ENCODE measurements around the gene MYH11. TPM values are rescaled to one million over a fixed set of nuclear protein-coding genes. Genes with fewer than 3 reads are reported as not detected.

Gene MYH11
- total and polyA plus RNA-seq, 10 of the 15 experiments (the other 5 are each of a cell fraction or from before 2014, with no cell fraction given) = 0.01 to 1.9 (median 0.13) TPM; not detected in 1

GRCh38 chr16:15788846-15789239 lies 68.0 kb downstream of the MYH11 start (continued):
- no peak for TF ChIP-seq PRDM15 (CRISPR knock-in tag; IDR thresholded peaks at IDR 0.05)
- TF ChIP-seq PAX5 (IDR thresholded peaks at IDR 0.05; ENCODE audit: borderline replicate concordance, low read depth, low read length) = no peak
- no peak for TF ChIP-seq NFYA (IDR thresholded peaks at IDR 0.05; ENCODE audit: borderline replicate concordance, low read depth, low read length)
- TF ChIP-seq MEF2A (IDR thresholded peaks at IDR 0.05; ENCODE audit: insufficient read depth, low read depth, low read length) = no peak
- TF ChIP-seq NBN (IDR thresholded peaks at IDR 0.05) = no peak
- TF ChIP-seq JUND (IDR thresholded peaks at IDR 0.05; ENCODE audit: low read depth, low read length) = no peak

- Histone ChIP-seq H3K4me3 (no peak overlapping the region), H3K4me2 (ENCODE audit: control insufficient read depth, insufficient read depth) (no peak overlapping the region), H3K4me1 (ENCODE audit: control insufficient read depth, insufficient read depth, low read length) (no peaks in the 10 kb centered on the region), H3K36me3 (ENCODE audit: control insufficient read depth in 2 of 2, insufficient read depth in 2 of 2, low read length in 1 of 2) (no peaks in the 10 kb centered on the region), H3K79me2 (ENCODE audit: control insufficient read depth, insufficient read depth, low read length) (no peaks in the 10 kb centered on the region), H3K9me3 (replicated peaks; ENCODE audit: control insufficient read depth, insufficient read depth, low read length) (no peaks in the 10 kb centered on the region), H3K27ac (ENCODE audit: control insufficient read depth, insufficient read depth) (no peak overlapping the region), H2AFZ (ENCODE audit: control insufficient read depth, low read depth, low read length) (no peak overlapping the region), H3K27me3 (replicated peaks in 1 of 2; ENCODE audit: control insufficient read depth in 2 of 2, insufficient read depth in 2 of 2, low read length in 1 of 2) (no peaks in the 10 kb centered on the region), H4K20me1 (ENCODE audit: control insufficient read depth, insufficient read depth) (no peaks in the 10 kb centered on the region), H3K9ac (ENCODE audit: control insufficient read depth, insufficient read depth, low read length) (no peak overlapping the region)
- RAD21 ChIA-PET (ENCODE audit: unreplicated experiment) = no interaction called here
- POLR2A ChIA-PET = interaction anchor here (0.6 kb wide), 1 partner anchor 34 kb away, joined by 4 read pairs; no protein-coding TSS in a partner anchor
- intact Hi-C loops (cut with micrococcal nuclease; ENCODE audit: unreplicated experiment) (no loop called here), in situ Hi-C loops (cut with MboI) (no loop called here)
- BruUV-seq (replicated peaks) = no TSS peak
- SMC1A ChIA-PET (ENCODE audit: uncharacterized antibody, unreplicated experiment) = interaction anchor here (0.6 kb wide), 1 partner anchor 73 kb away, joined by 3 read pairs; no protein-coding TSS in a partner anchor
- WGBS (ENCODE audit: insufficient coverage, insufficient replicate concordance, low lambda C conversion rate, missing lambda C conversion rate) = 30% methylated on average over 11 of the region's 11 CpGs
- no peak for ATAC-seq
- no peak for FAIRE-seq
- CTCF ChIA-PET = no interaction called here
- DNase-seq (ENCODE audit: low read depth, low spot score) = no peak
- TF ChIP-seq PBX3 (IDR thresholded peaks at IDR 0.05; ENCODE audit: insufficient replicate concordance, low read depth, low read length) (no peak), CBX5 (IDR thresholded peaks at IDR 0.05; ENCODE audit: low read depth) (no peak), RELB (IDR thresholded peaks at IDR 0.05; ENCODE audit: low read depth) (no peak), ZZZ3 (IDR thresholded peaks at IDR 0.05; ENCODE audit: control insufficient read depth, insufficient read length, low read depth) (no peak), HSF1 (IDR thresholded peaks at IDR 0.05; ENCODE audit: low read depth, low read length) (no peak), SKIL (IDR thresholded peaks at IDR 0.05; ENCODE audit: low read depth, poor library complexity, severe bottlenecking) (no peak)
Observed at GRCh38 chr16:15786501-15786900, 70.3 kb downstream of the MYH11 start.
